Measurements from ENCODE around the gene CCNH. TPM values are rescaled to one million over a fixed set of nuclear protein-coding genes. Genes with fewer than 3 reads are reported as not detected.

CCNH gene
- polyA plus RNA-seq, 12 donors = 7.9 to 37.8 (median 26.3) TPM; not detected in 1

GRCh38 chr5:87405472-87406155 is 7.1 kb downstream of the CCNH start:
- DNase-seq = no peak

- DNase-seq = no peak
These were observed 8.4 kb downstream of the CCNH start for GRCh38 chr5:87404359-87404758.

- DNase-seq = no peak
These were observed 8.8 kb downstream of the CCNH start for GRCh38 chr5:87403899-87404298.

GRCh38 chr5:87403409-87403808 is 9.3 kb downstream of the CCNH start:
- DNase-seq = no peak

GRCh38 chr5:87401626-87402025 is 11.1 kb downstream of the CCNH start:
- DNase-seq = no peak

- DNase-seq = no peak
These were observed 12.3 kb downstream of the CCNH start for GRCh38 chr5:87400305-87400899.

- DNase-seq = no peak
These were observed 13.0 kb downstream of the CCNH start for GRCh38 chr5:87399720-87400119.

DNA sequence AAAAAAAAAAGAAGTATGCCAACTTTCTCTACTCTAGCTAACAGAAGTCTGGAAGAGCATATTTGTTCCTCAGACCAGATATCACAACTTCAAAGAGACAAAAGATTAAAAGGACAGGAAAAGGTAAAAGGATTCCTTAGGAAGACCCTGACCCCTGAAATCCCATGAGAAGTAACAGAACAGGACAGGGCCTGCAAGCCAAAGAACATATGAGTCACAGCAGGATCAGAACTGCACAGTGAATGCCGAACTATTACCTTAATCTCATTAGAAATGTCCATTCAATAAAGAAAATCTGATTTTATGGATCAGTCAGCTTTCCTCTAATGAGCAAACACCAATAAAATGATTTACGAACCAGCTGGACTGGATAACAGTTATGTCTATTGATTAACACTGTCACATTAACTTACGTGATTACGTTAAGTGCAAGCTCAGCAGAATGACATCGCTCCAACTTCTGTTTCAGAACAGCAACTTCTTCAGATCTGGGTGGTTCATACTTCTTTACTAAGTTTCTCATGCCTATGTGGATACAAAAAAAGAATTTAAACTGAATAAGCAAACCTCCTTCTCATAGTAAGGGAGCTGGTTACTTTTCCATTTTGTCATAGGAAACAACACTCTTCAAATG is 13.6 kb downstream of the CCNH start:
- no peak for DNase-seq

DNA sequence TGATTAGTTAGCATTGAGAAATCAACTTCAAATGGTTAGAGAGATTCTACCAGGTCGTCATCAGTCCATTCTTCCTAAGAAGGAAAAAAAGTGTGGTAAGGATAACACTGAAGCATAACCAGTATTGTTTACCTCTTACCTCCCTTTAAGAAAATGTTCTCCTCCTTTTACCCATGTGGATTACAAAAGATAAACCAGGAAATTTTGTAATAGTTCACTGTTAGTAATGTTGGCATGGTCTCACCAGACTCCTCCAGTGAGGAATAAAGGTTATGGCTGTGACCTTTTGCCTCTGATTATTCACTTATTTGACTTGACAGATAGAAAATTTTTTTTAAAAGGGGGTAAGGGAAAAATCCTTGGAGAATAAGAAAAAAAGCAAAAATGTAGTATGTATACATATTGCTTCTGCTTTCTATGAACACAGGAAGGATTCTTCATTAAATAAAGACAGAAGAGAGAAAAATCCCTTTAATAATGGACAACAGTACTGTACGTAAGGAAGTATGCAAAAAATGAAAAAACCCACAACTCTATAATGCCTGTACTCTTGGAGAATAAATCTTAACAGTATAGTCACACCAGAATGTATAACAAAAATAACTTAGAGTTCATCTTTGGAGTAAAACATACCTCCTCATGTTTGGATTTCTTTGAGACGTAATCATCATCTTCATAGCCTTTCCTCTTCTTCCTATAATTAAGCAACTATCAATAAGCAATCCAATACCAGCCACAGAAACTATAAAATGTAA is 18.1 kb downstream of the CCNH start:
- no peak for DNase-seq

DNA sequence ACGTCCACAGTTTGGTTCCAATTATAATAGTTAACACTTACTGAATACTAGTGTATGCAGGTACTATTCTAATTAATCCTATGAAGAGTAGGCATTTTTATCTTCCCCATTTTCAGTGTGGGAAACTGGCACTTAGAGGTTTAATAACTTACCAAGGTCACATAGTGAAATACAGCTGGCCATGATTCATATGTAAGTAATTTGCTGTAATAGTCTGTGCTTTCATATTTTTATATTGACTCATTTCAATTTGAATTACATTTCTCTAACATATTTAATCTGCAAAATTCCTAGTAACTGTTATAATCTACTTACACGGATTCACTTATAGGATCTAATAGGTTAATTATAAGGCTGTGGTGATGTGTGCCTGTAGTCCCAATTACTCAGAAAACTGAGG is 19.4 kb downstream of the CCNH start:
- DNase-seq = no peak

GRCh38 chr5:87392801-87393200 is 19.9 kb downstream of the CCNH start:
- DNase-seq = no peak

GRCh38 chr5:87392170-87392569 is 20.6 kb downstream of the CCNH start:
- no peak for DNase-seq

DNA sequence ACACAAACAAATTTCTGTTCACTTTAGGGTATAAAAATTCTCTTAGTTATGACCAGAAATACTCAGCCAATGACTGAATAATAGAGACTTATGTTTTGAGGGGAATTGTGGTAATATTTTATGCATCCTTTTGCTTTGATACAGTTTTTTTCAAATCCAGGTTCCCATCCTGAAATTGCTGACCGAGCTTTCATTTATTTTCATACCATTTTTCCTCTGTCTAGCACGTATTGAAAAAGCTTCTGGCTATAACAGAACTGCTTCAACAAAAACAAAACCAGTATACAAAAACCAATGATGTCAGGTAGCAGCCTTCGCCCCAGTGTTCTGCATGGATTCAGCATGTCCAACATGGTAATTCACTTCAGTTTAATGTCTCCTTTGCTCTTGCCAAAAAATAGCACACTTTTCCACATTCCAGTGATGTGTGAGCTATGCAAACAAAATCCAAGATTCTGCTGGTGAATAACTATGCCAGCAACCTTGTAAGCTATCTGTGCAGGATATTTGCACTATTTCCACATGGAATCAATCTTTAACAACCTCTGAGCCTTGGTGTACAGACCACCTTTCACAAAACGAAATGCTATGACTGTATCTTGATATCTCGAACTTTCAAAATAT is 22.0 kb downstream of the CCNH start:
- peak; percentile 15 for DNase-seq

- DNase-seq = no peak
These were observed 22.7 kb downstream of the CCNH start for GRCh38 chr5:87390075-87390474.

- DNase-seq = no peak
These were observed 23.3 kb downstream of the CCNH start for GRCh38 chr5:87389296-87390034.

DNA sequence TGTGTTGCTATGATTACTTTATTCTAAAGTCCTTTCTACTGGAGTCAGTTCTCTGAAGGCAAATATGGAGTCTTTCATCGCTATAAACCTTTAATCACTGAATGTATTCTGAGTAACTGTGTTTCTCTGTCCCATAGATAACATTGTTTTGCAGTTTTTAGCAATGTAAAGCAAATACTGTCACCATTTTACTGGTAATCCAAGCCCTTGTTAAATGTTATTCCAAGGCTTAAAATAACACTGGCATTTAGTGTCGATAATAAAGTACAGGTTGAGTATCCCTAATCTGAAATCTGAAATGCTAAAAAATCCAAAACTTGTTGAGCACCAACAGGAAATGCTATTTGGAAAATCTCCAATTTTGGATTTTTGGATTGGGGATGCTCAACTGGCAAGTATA is 24.6 kb downstream of the CCNH start:
- DNase-seq = no peak

- no peak for DNase-seq
These were observed 26.9 kb downstream of the CCNH start for GRCh38 chr5:87385802-87386201.

DNA sequence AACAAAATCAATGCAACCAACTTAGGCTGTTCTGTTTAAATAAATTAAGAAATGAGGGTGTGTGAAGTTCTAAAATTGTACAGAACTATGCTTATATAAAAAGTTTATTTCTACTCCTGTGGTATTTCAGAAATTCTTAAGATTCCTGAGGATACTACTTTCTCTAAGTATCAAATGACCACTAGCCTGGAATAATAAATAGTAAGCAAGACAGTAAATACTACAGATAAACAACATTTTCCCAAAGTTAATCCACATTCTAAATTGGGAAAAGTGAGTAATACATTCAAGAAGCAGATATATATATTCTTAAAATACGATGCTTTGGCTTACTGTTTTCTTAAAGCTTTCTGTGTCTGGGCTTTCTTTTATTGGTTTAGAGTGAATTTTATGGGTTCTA is 29.5 kb downstream of the CCNH start:
- no peak for DNase-seq

DNA sequence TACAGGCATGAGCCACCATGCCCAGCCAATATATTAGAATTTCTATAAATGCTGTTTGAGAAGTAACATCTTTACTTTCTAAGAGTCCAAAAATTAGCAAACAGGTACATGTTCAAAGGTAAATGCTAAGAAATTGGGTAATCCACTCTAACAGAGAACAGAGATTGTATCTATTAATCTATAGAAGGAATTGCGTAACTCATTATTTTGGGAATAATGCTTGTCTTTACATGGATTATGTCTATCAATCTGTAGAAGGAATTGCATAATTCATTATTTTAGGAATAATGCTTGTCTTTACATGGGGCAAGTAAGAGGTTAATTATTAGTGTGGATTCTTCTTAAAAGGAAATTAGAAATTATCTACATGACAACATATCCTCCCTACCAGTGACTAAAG is 30.5 kb downstream of the CCNH start:
- no peak for DNase-seq

DNA sequence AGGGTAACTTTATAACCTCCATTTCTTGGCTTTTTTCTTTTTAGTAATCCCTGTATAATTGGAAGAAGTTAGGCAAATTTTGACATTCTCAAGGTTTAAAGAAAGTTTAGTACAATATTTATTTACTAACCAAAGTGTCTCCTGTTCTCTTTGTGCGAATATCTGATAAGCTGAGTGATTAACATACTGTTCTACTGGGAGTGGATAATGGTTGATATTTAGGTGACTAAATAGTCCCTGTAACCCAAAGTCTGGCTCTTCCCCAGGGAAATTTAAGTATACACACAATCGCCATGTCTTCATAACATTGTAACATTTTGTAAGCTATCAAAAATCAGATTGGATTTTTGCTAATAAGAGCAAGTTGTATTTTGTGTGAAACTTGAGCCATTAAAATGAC is 40.0 kb downstream of the CCNH start:
- no peak for DNase-seq

DNA sequence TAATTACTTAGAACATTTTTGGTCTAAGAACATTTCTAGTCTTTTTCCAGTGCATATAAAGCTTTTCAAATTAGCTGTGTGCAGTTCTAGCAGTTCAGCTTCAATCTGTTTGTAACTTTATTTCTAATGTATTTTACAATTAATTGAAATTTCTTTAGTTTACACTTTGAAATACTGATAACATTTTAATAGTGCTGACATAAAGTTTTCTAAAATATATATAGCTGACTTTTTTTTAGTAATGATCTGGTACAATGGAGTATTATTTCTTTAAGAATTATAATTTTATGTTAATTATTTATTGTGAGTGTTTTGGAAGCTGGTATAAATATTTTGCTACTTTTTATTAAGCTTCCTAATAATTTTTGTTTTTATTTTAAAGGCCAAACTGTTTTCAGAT is 43.3 kb downstream of the CCNH start:
- DNase-seq = no peak

DNA sequence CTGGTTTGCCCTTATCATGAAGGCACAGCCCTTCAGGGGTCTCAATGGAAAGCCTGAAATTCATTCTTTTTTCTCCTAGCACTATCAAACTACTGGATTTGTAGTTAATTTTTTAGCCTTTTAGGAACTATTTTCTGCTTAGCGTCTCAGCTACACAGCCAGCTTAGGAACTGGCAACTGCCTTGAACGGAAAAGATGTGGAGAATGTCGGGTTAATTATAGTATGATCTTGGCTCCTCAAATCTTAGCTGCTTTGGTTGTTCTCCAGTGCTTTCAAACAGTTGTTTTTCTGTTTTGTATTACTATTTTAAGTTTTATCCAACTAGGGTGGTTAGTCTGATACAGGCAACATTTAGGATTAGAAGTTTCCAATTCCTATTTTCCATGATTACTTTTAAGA is 44.1 kb downstream of the CCNH start:
- no peak for DNase-seq

All from muscle of arm (tissue), 12 donors.